PC-3 (cell line): Measurements from ENCODE around the gene COL4A1. TPM values are rescaled to one million over a fixed set of nuclear protein-coding genes. Genes with fewer than 3 reads are reported as not detected.

Experiments
- ATAC-seq: fragments of 200-7000 bp; cut with Tn5 transposase; 2 replicates; pipeline ENCODE4 v1.9.1; 2020; ENCODE audit warnings: mild to moderate bottlenecking, moderate library complexity
- BruUV-seq: library from RNA; stranded (reverse); fragments of 400-500 nt; replicated peaks from 2 replicates; lab custom pipeline; 2021; lab: Mats Ljungman, UMichigan
- CTCF ChIA-PET: fragments of 300-600 bp; sonication (Branson Sonifier 250); formaldehyde crosslinking; loops from one replicate; lab custom pipeline; 2022; ENCODE audit warnings: antibody characterized with exemption; lab: Charles Lee
- POLR2A ChIA-PET: fragments of 300-600 bp; sonication (Branson Sonifier 250); formaldehyde crosslinking; loops from one replicate; lab custom pipeline; 2022; ENCODE audit warnings: antibody characterized with exemption; ENCODE audit not compliant: unreplicated experiment; lab: Charles Lee
- DNase-seq: peaks from one replicate; pipeline ENCODE4 v3.0.0-alpha.2; 2015
- H2AFZ ChIP-seq: fragments of 300-600 bp; sonication (generic); 2 replicates; pipeline ENCODE4 v1.6.0; 2016; ENCODE audit warnings: antibody characterized with exemption, low read length
- H3F3A ChIP-seq: fragments of 300-600 bp; sonication (generic); one replicate; pipeline ENCODE4 v1.6.0; 2017; ENCODE audit warnings: antibody characterized with exemption, low read length, control low read depth, mild to moderate bottlenecking; ENCODE audit not compliant: unreplicated experiment
- H3K27ac ChIP-seq: fragments of 300-600 bp; sonication (generic); 2 replicates; pipeline ENCODE4 v1.5.1; 2016; ENCODE audit warnings: mild to moderate bottlenecking, low read length
- H3K27me3 ChIP-seq: fragments of 300-600 bp; sonication (generic); 2 replicates; pipeline ENCODE4 v1.6.1; 2016; ENCODE audit warnings: low read length, mixed read lengths
- H3K36me3 ChIP-seq: fragments of 300-600 bp; sonication (generic); 2 replicates; pipeline ENCODE4 v1.6.1; 2016; ENCODE audit warnings: low read depth, mixed run types, low read length, mixed read lengths
- H3K4me1 ChIP-seq: fragments of 300-600 bp; sonication (generic); 2 replicates; pipeline ENCODE4 v1.5.1; 2016; ENCODE audit warnings: low read length; ENCODE audit not compliant: insufficient read depth
- H3K4me2 ChIP-seq: fragments of 300-600 bp; sonication (generic); 2 replicates; pipeline ENCODE4 v1.6.0; 2016; ENCODE audit warnings: low read length
- H3K4me3 ChIP-seq: fragments of 300-600 bp; sonication (generic); 2 replicates; pipeline ENCODE4 v1.5.1; 2016; ENCODE audit warnings: mild to moderate bottlenecking, low read length, mixed read lengths
- H3K79me2 ChIP-seq: fragments of 300-600 bp; sonication (generic); 2 replicates; pipeline ENCODE4 v1.6.1; 2017; ENCODE audit warnings: low read length, mixed read lengths
- H3K9ac ChIP-seq: fragments of 300-600 bp; sonication (generic); 2 replicates; pipeline ENCODE4 v1.6.0; 2016; ENCODE audit warnings: mild to moderate bottlenecking, low read length
- H3K9me2 ChIP-seq: fragments of 300-600 bp; sonication (generic); replicated peaks from 2 replicates; pipeline ENCODE4 v1.6.1; 2016; ENCODE audit warnings: mixed run types, low read length, mixed read lengths
- H3K9me3 ChIP-seq: fragments of 300-600 bp; sonication (generic); 2 replicates; pipeline ENCODE4 v1.6.1; 2016; ENCODE audit warnings: low read length, mixed read lengths
- H4K20me1 ChIP-seq: fragments of 300-600 bp; sonication (generic); 2 replicates; pipeline ENCODE4 v1.6.1; 2016; ENCODE audit warnings: low read length, mixed read lengths
- CTCF ChIP-seq: fragments of 300-600 bp; sonication (generic); conservative IDR thresholded peaks from 2 replicates; pipeline ENCODE4 v1.5.1; 2017; ENCODE audit warnings: antibody characterized with exemption, low read depth, mild to moderate bottlenecking, low read length
- EZH2 ChIP-seq: fragments of 300-600 bp; sonication (generic); IDR thresholded peaks from one replicate; pipeline ENCODE4 v1.6.1; 2017; ENCODE audit warnings: antibody characterized with exemption, mild to moderate bottlenecking, low read length; ENCODE audit not compliant: unreplicated experiment
- EZH2phosphoT487 ChIP-seq: fragments of 300-600 bp; sonication (generic); IDR thresholded peaks from 2 replicates; pipeline ENCODE4 v1.6.1; 2018; ENCODE audit warnings: mild to moderate bottlenecking, antibody characterized with exemption, low read length, borderline replicate concordance
- intact Hi-C: fragments of 100-400 bp; cut with micrococcal nuclease; formaldehyde crosslinking; loops from 2 replicates; pipeline ENCODE4 v1.9.0; 2023
- total RNA-seq: library from RNA; depleted of rRNA; stranded (reverse); fragments of >200 nt; gene quantifications from 2 replicates; pipeline ENCODE4 v1.2.3, GENCODE V29; 2014

Gene COL4A1
- total RNA-seq, 1 experiment from 2014 or later: 48.7 TPM

GRCh38 chr13:110263888-110264287 is 43.1 kb downstream of the COL4A1 start:
- no peak for ATAC-seq

GRCh38 chr13:110263404-110263803 is 43.6 kb downstream of the COL4A1 start:
- Histone ChIP-seq H3K79me2 (no peaks in the 10 kb centered on the region), H3K4me2 (no peak overlapping the region), H4K20me1 (no peaks in the 10 kb centered on the region), H3K27me3 (no peaks in the 10 kb centered on the region), H3K27ac (no peak overlapping the region), H3K9ac (no peak overlapping the region), H3F3A (no peaks in the 10 kb centered on the region), H3K9me3 (no peaks in the 10 kb centered on the region), H3K4me1 (peaks cover 10% of the 10 kb centered on the region), H2AFZ (no peak overlapping the region), H3K9me2 (no peaks in the 10 kb centered on the region), H3K4me3 (no peak overlapping the region), H3K36me3 (no peaks in the 10 kb centered on the region)
- no TSS peak for BruUV-seq
- intact Hi-C loops: no loop called here
- POLR2A ChIA-PET: interaction anchor here (0.5 kb wide), 1 partner anchor 43 kb away, joined by 3 read pairs; the partner anchor contains the start of genes COL4A1 and COL4A2
- TF ChIP-seq CTCF (no peak), EZH2 (no peak), EZH2phosphoT487 (no peak)
- DNase-seq (no peak), ATAC-seq (no peak)
- CTCF ChIA-PET: interaction anchor here (0.8 kb wide), 1 partner anchor 16 kb away, joined by 4 read pairs; no protein-coding TSS in a partner anchor

More at GRCh38 chr13:110263888-110264287, 43.1 kb downstream of the COL4A1 start:
- Histone ChIP-seq H3K9me2 (no peaks in the 10 kb centered on the region), H3K36me3 (no peaks in the 10 kb centered on the region), H3F3A (no peaks in the 10 kb centered on the region), H3K27me3 (no peaks in the 10 kb centered on the region), H3K4me1 (peaks cover 9% of the 10 kb centered on the region), H2AFZ (no peak overlapping the region), H3K79me2 (no peaks in the 10 kb centered on the region), H3K4me2 (no peak overlapping the region), H3K27ac (no peak overlapping the region), H4K20me1 (no peaks in the 10 kb centered on the region), H3K4me3 (no peak overlapping the region), H3K9me3 (no peaks in the 10 kb centered on the region), H3K9ac (no peak overlapping the region)
- ChIA-PET CTCF (interaction anchor here (0.8 kb wide), 1 partner anchor 16 kb away, joined by 4 read pairs; no protein-coding TSS in a partner anchor), POLR2A (no interaction called here)
- BruUV-seq: no TSS peak
- intact Hi-C loops: no loop called here
- no peak for TF ChIP-seq EZH2
- no peak for TF ChIP-seq EZH2phosphoT487
- TF ChIP-seq CTCF: no peak
- no peak for DNase-seq

- Histone ChIP-seq H3K9me2 (no peaks in the 10 kb centered on the region), H2AFZ (no peak overlapping the region), H3K9me3 (no peaks in the 10 kb centered on the region), H3K36me3 (no peaks in the 10 kb centered on the region), H3K4me2 (no peak overlapping the region), H3K27me3 (no peaks in the 10 kb centered on the region), H3K9ac (no peak overlapping the region), H3K4me1 (peaks cover 10% of the 10 kb centered on the region), H3K4me3 (no peak overlapping the region), H3K27ac (no peak overlapping the region), H3K79me2 (no peaks in the 10 kb centered on the region), H3F3A (no peaks in the 10 kb centered on the region), H4K20me1 (no peaks in the 10 kb centered on the region)
- ChIA-PET CTCF (no interaction called here), POLR2A (interaction anchor here (0.5 kb wide), 1 partner anchor 44 kb away, joined by 3 read pairs; the partner anchor contains the start of genes COL4A1 and COL4A2)
- intact Hi-C loops: no loop called here
- TF ChIP-seq CTCF (no peak), EZH2phosphoT487 (no peak), EZH2 (no peak)
- no peak for ATAC-seq
- DNase-seq: no peak
- BruUV-seq: no TSS peak
Measured at GRCh38 chr13:110262508-110263291, 44.3 kb downstream of the COL4A1 start.
